GM21723 (cell line): ENCODE measurements around the gene RMND1.
"Not testable (repeated sequence)": the region's sequence is repeated elsewhere in the genome, so short reads cannot be mapped to it uniquely, and the experiment has no call there.

Experiments used
- ATAC-seq: cut with Tn5 transposase; IDR thresholded peaks from one replicate; pipeline ENCODE4 v1.9.1; 2021; ENCODE audit warnings: mild to moderate bottlenecking, moderate library complexity; ENCODE audit not compliant: unreplicated experiment

Gene RMND1

GRCh38 chr6:151451950-151452749, at the start of gene RMND1:
Gene RMND1, minus strand, starts transcription at chr6:151452126. Its CDS starts 6,315 bp downstream, at chr6:151445811.
- peak; percentile 98 for ATAC-seq

- ATAC-seq = no peak
These were observed 47.6 kb upstream of the RMND1 start for GRCh38 chr6:151499551-151499950.

- ATAC-seq = peak; percentile 69
These were observed 46.4 kb upstream of the RMND1 start for GRCh38 chr6:151498327-151498726.

- peak; percentile 46 for ATAC-seq
These were observed 46.0 kb upstream of the RMND1 start for GRCh38 chr6:151497905-151498304.

- no peak for ATAC-seq
These were observed 43.5 kb upstream of the RMND1 start for GRCh38 chr6:151495380-151495779.

GRCh38 chr6:151494936-151495320, 43.0 kb upstream of the RMND1 start:
- ATAC-seq = no peak

GRCh38 chr6:151494235-151494935, 42.5 kb upstream of the RMND1 start:
- no peak for ATAC-seq

GRCh38 chr6:151493804-151494234, 41.9 kb upstream of the RMND1 start, which contains the start of gene CCDC170:
Gene CCDC170, plus strand, starts transcription at chr6:151494017. Its CDS starts 112 bp downstream, at chr6:151494129.
- no peak for ATAC-seq

- ATAC-seq = no peak
These were observed 41.4 kb upstream of the RMND1 start for GRCh38 chr6:151493161-151493803.

- ATAC-seq = no peak
These were observed 39.1 kb upstream of the RMND1 start for GRCh38 chr6:151490996-151491395.

- no peak for ATAC-seq
These were observed 36.3 kb upstream of the RMND1 start for GRCh38 chr6:151488226-151488625.

GRCh38 chr6:151483994-151484393, 32.1 kb upstream of the RMND1 start:
- ATAC-seq = no peak

- ATAC-seq = peak; percentile 66
These were observed 30.4 kb upstream of the RMND1 start for GRCh38 chr6:151482290-151482689.

GRCh38 chr6:151481786-151482185, 29.9 kb upstream of the RMND1 start:
- ATAC-seq = no peak

- no peak for ATAC-seq
These were observed 26.7 kb upstream of the RMND1 start for GRCh38 chr6:151478670-151479069.

GRCh38 chr6:151477726-151478125, 25.8 kb upstream of the RMND1 start:
- ATAC-seq = no peak

- ATAC-seq = peak; percentile 60
These were observed 24.0 kb upstream of the RMND1 start for GRCh38 chr6:151475653-151476523.

- no peak for ATAC-seq
These were observed 12.8 kb upstream of the RMND1 start for GRCh38 chr6:151464702-151465101.

GRCh38 chr6:151461673-151462072, 9.7 kb upstream of the RMND1 start:
- ATAC-seq = no peak

- ATAC-seq = not testable (repeated sequence)
These were observed 3.9 kb upstream of the RMND1 start for GRCh38 chr6:151455751-151456398.
